LNCaP clone FGC (cell line): ENCODE results near the gene OPRD1.

Source experiments
- DNase-seq: peaks from one replicate; pipeline ENCODE4 v3.0.0-alpha.2; 2011; ENCODE audit warnings: low read depth
- H3K4me3 ChIP-seq: 2 replicates; pipeline ENCODE4 v1.5.1; 2011; ENCODE audit warnings: mild to moderate bottlenecking, low read depth, low read length, control low read depth
- CTCF ChIP-seq: IDR thresholded peaks from 2 replicates; pipeline ENCODE4 v1.5.1; 2012; ENCODE audit warnings: mild to moderate bottlenecking; ENCODE audit not compliant: control insufficient read depth, insufficient read depth; ENCODE audit errors: extremely low read depth

Gene OPRD1

GRCh38 chr1:28890836-28891235, 78.9 kb downstream of the OPRD1 start:
- no peak for DNase-seq
- no peak for TF ChIP-seq CTCF
- no peak overlapping the region for H3K4me3 ChIP-seq

- no peak overlapping the region for H3K4me3 ChIP-seq
- no peak for TF ChIP-seq CTCF
- no peak for DNase-seq
Measured at GRCh38 chr1:28891256-28891655, 79.3 kb downstream of the OPRD1 start.

- no peak overlapping the region for H3K4me3 ChIP-seq
- 0 out of 2 replicates have a peak, but pooled peaks have one; percentile 24 for TF ChIP-seq CTCF
- DNase-seq, result no peak
Measured at GRCh38 chr1:28893403-28894102, 81.6 kb downstream of the OPRD1 start.

- no peak for DNase-seq
- no peak overlapping the region for H3K4me3 ChIP-seq
- no peak for TF ChIP-seq CTCF
Measured at GRCh38 chr1:28894785-28895184, 82.8 kb downstream of the OPRD1 start.

GRCh38 chr1:28895896-28896608, 84.1 kb downstream of the OPRD1 start:
- H3K4me3 ChIP-seq, result no peak overlapping the region
- TF ChIP-seq CTCF, result no peak

GRCh38 chr1:28896609-28896986, 84.6 kb downstream of the OPRD1 start:
- no peak for TF ChIP-seq CTCF
- no peak for DNase-seq

More at GRCh38 chr1:28895896-28896608, 84.1 kb downstream of the OPRD1 start:
- DNase-seq, result no peak

More at GRCh38 chr1:28896609-28896986, 84.6 kb downstream of the OPRD1 start:
- no peak overlapping the region for H3K4me3 ChIP-seq
